ENCODE data around the gene PRICKLE4.
A peak's percentile ranks its signal among the peaks of the same experiment; 100 is the strongest.

Gene PRICKLE4

DNA sequence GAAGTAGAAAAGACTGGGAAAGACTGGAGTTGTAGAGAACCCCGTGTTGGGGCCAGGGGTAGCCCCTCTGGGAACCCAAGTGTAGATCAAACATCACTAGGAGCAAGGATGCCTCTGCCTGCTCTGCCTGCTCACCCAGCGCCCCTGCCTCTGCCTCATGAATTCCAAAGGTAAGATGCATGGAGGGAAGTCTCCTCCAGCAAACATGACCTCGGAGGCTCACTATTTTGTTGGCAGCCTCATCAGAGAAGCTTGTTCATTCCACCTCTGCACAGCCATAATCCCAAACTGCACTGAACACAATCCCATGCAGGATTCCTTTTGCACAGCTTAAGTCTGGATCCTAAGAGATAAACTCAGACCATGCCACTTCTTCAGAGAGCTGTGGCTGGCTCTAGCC, 5.7 kb upstream of the PRICKLE4 start:
- no peak for DNase-seq

DNA sequence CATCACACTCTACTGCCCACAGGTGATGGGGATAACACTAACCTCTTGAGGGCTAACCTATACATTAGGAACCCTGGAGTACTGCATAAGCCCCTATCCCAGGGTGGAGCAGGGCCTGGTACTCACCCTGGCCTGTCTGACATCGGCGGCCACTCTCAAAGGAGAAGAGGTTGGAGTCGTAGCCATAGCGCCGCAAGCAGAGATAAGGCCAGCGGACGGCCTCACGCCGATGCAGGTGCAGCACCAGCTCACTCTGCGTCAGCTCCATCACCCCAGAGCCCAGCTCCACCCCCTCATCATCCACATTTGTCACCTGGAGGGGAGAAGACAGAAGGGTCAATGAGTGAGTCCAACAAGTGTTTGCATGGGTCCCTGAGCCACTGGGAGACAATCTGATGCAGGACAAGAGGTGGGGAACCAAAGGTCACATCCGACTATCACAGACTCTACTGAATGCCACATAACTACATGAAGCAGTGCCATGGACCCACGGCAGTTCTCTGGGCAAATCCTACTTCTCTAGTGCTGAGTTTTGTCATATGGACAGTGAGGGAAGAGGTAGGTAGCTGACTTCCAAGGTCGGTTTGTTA, 5.2 kb upstream of the PRICKLE4 start:
- no peak for DNase-seq

DNA sequence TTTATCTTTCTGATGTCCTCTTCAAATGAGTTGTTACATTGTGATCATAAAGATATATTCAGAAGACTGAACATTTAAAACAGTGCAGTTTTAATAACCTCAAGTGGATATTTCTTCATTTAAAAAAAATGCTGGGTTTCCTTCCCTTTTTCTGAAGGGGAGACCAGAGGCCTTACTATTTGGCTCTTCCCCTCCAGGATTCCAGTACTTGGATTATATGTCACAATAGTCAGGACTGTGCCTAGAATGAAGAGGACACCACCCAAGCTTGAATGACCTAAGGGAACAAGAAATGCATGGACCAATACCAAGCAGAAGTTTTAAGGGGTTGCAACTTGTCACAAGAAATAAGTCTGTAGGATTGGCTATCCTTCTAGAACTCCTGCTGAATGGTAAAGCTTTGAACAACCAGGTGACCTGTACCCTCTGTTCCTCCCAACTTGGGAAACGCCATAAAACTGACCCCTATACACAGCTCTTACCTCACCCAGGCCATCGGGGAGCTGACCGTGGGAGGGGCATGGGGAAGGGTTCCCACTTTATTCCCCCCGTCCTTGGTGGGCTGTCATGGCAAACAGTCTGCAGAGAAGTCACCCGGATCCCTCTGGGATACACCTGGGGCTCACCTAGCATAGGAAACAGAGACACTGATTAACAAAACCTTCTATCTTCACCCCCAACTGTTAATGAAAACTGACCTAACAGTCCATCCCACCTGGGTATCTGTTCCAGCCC, 2.9 kb upstream of the PRICKLE4 start:
- DNase-seq = no peak

DNA sequence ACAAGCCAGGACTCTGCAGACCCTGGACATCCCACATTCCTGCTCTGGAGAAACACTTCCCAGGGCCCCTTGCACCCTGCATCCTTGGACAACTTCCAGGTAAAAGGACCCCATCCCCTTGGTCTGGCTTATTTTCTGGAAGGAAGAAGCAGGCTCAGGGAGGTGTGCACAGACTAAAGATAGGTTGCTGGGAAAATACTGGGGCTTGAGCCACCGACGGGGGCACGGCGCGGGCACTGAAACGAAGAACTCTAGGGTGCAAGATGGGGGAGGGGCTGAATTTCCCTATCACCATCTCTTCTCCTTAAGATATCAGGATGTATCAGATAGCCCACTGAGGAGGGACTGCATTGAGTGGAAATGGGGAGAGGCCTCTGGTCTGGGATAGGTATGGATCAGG, 1.7 kb upstream of the PRICKLE4 start:
- DNase-seq = no peak

DNA sequence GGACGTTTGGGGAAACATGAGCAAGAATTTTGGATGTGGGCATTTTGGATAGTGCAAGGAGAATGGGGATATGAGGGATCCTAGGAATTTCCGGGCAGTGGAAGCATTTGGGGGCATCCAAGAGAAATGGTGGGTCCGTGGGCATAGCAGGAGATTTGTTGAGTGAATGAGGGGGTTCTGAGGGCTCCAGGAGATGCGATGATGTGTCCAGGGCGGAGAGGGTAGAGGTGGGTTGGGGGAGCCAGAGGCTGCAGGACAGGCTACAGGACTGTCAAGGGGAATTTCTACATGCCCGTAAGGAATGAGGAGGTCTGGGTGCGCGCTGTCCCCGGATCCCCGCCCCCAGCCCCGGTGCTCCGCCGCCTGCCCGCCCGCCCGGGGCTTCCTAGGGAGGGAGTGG, 1.2 kb upstream of the PRICKLE4 start:
- no peak for DNase-seq

DNA sequence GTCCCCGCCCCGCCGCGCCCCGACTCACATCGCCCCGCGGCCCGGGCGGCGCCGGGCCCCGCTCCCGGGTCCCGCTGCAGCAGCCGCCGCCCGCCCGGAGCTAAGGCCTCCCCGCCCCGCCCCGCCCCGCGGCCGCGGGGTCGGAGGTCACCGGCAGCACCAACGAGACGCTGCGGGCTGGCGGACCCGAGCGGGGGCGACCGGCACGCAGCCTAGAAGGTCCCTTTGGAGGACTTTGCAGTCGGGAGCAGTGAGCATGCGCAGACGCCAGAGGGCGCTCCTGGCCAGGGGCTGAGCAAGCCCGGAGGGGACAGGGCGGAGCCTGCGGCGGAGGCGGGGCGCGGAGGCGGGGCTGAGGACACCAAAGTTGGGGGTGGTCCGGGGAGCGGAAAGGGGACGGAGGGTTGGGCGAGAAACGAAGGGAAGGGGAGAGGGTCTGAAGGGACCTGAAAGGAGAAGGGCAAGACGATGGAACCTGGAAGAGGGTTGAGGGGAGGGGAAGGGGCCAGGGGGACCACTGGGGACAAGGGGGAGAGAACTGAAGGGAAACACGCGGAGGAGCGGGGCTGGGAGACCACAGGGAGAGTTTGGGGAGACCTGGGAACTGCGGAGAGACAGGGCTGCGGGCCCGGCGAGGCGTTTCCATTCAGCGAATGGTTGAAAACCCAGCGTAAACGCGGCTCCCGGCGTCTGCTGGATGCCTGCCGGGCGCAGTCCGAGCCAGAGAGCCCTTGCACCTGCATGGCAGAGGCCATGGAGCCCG, 613 bp upstream of the PRICKLE4 start, which contains the start of gene FRS3:
FRS3 (minus strand) TSS at position 113 of the 763 bp plus-strand sequence. CDS start 2,913 bp downstream, outside the sequence.
- peak; percentile 90 for DNase-seq

DNA sequence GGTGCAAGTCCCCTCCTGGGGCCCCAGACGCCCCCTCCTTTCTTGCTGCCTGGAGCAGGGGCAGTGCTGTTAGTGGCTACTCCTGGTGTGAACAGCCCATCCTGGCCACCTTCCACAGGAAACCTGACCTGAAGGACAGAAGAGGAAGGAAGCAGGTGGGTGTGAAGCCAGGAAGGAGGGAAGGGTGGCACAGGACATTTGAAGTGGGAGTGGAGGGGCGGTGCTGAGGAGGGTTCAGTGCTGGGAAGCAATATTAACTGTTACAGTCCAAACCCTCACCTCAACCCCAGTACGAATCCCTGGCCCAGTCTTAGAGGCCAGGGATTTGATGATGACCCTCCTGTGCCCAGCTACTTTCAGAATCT, 766 bp downstream of the PRICKLE4 start:
- DNase-seq = no peak

DNA sequence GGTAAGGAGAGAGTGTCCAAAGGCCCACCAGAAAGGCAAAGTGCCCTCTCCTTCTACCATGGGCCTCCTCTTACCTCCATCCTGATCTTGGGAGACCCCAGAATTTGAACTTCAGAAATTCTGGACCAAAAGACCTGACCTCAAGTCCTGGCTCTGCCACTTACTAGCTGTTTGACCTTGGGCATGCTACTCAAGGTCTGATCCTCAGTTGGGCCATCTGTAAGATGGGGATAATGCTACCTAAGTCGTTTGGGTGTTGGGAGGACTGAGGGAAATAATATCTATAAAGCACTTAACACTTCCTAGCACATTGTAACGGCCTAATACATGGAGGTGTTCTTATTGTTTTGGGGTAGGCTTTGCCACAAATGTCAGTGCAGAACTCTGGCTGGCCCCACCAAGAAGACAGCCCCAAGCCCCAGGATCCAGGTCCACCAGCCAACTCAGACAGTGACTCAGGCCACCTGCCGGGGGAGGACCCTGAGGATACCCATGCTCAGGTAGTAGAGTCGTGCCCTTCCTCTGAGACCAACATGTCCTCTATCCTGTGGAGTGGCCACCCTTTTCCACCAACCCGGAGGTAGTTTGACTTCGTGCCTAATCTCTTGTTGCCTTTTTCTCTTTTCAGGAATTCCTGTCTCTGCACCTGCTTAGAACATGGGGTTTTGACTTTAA, 2.7 kb downstream of the PRICKLE4 start:
- DNase-seq = no peak

DNA sequence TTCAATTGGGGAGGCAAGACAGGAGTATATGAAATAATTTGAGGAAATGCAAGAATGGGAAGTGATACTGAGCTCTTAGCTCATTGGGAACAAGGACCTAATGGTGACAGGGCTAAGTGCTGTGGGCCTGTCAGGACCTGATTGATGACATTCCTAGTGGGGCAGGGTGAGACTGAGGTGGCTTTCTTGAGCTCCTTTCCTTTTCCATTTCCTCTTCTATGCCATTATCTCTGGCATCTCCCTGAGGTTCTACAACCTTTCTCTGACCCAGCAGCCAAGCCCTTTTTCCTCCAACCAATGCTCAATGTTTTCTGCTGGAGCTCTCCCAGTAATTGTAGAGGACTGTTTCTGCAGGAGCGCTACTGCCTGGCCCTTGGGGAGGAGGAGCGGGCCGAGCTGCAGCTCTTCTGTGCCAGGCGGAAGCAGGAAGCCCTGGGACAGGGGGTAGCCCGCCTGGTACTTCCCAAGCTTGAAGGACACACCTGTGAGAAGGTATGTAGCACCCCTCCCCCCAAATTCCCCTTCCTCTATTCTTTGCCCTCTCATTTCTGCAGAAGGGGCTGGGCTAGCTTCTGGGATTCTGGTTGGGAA, 4.1 kb downstream of the PRICKLE4 start:
- DNase-seq = no peak

DNA sequence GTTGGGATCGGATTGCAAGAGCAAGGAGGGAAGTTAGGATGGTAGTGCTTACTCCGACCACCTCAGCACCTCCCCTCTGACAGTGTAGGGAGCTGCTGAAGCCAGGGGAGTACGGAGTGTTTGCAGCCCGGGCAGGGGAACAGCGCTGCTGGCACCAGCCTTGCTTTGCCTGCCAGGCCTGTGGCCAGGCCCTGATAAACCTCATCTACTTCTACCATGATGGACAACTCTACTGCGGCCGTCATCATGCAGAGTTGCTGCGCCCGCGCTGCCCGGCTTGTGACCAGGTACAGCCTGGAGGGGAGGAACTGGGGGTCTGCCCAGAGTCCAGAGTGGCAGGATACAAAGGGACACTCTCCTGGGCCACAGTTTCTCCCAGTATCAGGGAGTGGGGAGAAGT, 4.7 kb downstream of the PRICKLE4 start:
- no peak for DNase-seq

DNA sequence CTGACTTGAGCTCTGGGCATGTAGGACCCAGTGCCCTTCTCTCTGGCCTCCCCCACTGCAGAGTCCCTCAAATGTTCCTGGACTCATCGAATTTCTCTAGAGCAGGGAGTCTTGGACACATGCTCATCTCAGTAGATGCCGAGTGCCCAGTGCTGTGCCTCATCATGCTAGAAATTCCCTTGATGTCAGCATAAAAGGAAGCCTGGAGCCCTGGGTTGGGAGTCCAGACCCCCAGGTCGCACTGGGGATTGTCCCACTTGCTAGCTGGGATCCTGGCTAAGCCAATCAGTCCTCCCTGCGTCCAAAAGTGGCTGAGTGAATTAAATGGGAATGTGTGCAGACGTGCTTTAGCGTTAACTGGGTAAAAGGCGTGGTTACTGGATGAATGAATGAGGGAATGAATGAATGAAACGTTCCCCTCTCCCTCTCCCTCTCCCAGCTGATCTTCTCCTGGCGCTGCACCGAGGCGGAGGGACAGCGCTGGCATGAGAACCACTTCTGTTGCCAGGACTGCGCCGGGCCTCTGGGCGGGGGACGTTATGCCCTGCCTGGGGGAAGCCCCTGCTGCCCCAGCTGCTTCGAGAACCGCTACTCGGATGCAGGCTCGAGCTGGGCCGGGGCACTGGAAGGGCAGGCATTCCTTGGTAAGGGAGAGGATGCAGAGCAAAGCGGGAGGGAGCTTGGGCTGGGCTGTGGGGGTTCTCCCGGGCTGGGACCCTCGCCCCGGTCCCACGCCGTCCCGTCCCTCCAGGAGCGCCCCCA, 5.3 kb downstream of the PRICKLE4 start:
- DNase-seq = peak; percentile 32

DNA sequence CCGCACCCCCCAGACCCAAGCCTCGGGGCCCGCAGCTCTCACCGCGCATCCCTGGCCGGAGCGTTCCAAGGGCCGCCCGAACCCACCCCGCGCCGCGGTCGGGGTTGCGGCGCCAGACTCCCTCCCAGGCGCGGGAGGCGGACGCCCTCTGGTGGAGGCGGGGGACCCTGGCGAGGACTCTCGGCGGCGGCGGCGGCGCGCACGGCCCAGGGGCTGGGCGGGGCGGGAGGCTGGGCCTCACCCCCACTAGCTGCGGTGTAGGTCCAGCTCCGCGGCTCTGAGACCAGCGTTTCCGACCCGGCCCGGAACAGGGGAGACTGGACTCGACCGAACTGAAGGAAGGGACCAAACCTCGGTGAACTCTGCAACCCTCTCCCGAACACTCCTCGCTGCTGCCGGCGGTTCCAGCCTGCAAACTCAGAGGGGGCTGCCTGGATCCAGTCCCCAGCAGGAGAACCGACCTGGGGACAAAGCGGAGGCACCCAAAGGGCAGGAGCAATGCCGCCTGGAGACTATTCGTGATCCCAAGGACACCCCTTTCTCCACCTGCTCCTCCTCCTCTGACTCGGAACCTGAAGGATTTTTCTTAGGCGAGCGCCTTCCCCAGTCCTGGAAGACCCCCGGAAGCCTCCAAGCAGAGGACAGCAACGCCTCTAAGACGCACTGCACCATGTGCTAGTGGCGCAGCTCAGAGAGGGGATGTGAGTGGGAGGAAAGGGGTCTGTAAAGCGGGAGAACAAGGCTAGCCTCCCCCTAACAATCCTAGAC, 6.1 kb downstream of the PRICKLE4 start:
- DNase-seq = peak; percentile 69

DNA sequence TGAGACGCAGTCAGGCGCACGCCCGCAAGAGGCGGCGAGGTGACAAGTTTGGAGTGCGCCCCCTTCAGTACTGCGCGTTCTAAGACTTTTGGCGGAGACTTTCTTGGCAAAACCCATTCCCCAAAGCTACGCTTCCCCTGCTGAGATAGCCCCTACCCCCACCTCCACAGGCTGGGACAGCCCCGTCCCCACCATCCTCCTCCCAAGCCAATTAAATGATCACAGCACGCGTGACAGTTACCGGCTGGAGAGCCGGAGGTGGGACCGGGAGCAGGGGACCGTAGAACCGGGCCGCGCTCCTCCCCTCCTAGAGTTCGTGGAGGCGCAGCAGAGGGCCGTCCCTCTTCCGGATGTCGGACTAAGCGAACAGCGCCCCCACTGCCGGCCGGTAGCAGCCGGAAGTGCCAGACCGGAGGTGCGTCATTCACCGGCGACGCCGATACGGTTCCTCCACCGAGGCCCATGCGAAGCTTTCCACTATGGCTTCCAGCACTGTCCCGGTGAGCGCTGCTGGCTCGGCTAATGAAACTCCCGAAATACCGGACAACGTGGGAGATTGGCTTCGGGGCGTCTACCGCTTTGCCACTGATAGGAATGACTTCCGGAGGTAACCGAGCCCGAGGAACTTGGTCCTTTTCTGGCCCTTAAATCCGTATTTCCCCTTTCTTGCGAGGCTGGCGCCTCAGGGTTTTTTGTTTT, 6.8 kb downstream of the PRICKLE4 start, which contains the start of gene TOMM6:
TOMM6 (plus strand) TSS at position 476 of the 699 bp plus-strand sequence; CDS start at position 480, 4 bp downstream.
- DNase-seq = peak; percentile 93

DNA sequence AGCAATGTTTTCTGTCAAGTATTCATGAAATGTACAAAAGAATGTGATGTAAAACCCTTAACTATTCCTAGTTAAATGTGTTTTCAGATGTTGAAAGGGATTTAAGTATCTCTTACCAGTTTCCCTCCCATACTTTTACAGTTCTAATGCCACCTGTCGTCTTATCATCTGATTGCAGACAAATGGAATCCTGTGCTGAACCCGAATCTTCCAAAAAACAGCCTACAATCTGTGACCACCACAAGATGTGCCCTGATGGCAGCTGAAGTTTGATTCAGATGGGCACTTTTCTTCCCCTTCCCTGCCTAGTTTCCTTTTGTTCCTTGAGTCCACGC, 8.8 kb downstream of the PRICKLE4 start:
- no peak for DNase-seq

DNA sequence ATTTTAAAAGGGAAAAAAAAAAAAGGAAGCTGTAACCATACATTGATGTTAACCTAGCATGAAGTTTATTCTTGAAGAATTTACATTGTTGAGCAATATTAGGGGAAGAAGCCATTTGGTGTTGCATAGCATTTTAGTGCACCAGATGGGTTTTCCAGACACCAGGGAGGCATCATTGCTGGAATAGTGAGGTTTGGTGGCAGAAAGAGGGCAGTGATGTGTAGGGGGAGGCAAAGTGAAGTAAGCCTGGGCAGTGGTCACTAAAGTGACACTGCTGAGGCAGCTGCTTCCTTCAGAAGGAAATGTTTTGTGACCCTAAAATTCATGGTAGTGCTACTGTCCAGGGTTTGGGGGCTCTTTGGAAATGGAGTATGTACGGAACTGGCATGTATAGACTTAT, 9.5 kb downstream of the PRICKLE4 start:
- no peak for DNase-seq

DNA sequence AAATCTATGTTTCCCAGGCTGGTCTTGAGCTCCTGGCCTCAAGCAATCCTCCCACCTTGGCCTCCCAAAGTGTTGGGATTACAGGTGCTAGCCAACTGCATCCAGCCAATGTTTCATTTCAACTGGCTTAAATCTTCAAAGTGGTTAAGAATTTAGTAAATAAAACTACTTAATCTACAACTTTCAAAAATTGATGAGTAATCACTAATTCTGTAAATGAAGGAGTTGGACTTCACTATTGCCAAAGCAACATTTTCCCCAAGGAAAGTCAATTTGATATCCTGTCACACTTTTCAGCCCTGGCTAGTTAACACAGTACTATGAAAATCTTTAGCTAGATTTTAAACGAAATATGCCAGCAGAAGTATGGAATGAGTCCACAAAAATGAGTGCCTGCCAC, 10.7 kb downstream of the PRICKLE4 start:
- DNase-seq = no peak

DNA sequence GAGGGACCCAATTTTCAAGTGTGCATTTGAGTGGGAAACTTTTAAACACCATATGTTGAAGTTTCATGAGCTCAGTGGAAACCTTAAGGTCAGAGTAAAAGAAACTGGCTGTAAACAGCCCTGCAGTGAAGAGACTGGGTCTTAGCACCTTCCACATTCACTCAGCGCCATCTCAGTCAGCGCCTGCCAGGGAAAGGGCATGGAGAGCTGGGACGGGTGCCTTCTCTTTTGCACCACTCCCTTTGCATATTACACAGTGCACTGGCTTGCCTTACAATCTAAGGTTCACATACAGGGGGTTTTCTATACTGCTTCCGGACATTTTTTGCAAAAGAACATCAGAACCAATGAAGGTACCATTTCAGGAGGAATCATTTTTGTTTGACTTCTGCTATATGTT, 11.4 kb downstream of the PRICKLE4 start:
- no peak for DNase-seq

DNA sequence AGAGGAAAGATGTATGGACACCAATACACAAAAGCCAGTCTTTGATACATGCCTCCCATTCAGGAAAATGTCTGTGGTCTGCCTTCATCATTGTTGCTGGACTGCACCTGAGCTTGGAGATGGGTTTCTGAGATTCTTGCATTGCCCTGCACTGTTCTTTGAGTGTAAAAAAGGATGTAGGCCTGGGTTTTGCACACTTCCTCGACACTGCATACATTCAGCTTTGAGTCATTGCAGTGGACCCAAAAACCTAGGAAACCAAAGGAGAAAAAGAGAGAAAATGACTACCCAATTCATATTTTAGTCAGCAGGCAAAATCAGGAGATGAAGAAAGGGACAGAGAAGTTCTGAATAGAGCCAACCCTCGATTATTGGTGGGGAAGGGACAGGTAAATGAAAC, 15.9 kb downstream of the PRICKLE4 start:
- no peak for DNase-seq

DNA sequence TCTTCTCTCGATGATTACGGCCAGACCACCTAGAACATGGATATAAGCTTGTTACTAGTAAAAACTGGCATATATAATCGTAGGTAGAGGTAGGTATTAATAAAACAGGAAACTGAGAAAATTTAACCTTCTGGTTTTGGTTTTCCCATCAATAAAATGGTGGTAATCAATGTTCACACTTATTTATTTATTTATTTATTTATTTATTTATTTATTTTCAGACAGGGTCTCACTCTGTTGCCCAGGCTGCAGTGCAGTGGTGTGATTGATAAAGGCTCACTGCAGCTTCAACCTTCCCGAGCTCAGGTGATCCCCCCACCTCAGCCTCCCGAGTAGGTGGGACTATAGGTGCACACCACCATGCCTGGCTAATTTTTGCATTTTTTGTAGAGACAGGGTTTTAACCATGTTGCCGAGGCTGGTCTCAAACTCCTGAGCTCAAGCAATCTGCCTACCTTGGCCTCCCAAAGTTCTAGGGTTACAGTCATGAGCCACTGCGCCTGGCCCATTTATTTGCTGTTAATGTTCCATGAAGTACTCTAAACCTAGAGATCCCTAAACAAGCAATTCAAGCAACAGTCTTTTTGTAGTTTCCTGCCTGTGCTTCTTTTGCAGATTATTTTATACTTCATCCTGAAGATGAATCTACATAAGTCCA, 18.4 kb downstream of the PRICKLE4 start:
- DNase-seq = no peak

DNA sequence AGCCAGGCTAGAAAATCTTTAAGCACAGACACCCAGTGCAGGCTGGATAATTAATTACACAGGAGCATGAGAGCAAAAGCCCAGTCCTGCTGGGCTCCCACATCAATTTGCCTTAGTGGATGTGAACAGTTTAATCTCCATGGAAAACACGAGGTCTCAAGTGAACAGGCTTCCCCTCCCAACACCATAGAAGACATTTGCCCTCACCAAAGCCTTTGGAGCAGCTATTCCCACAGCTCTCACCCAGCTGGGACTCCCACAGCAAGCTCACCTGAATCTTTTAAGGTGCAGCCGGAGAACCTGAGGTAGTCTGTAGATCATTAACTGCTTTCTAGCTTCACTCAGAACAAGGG, 19.0 kb downstream of the PRICKLE4 start:
- no peak for DNase-seq

Measured in NCI-H2171 treated with DMSO at 0.1 percent for 48 hours (cell line).